HEK293 (cell line): ENCODE measurements around the gene SLC22A31.

Experiments used
- CTCF ChIP-seq: fragments of 450-650 bp; formaldehyde crosslinking; IDR thresholded peaks from 2 replicates; pipeline ENCODE4 v1.5.1; 2016; ENCODE audit warnings: missing biosample characterization, missing genetic modification characterization
- ELK4 ChIP-seq: IDR thresholded peaks from 2 replicates; pipeline ENCODE4 v1.6.1; 2011; ENCODE audit warnings: mild to moderate bottlenecking, low read depth, low read length, borderline replicate concordance
- PRDM4 ChIP-seq: fragments of 450-650 bp; formaldehyde crosslinking; IDR thresholded peaks from 2 replicates; pipeline ENCODE4 v1.5.1; 2017; ENCODE audit warnings: missing biosample characterization, missing genetic modification characterization
- PRDM6 ChIP-seq: fragments of 450-650 bp; formaldehyde crosslinking; IDR thresholded peaks from 2 replicates; pipeline ENCODE4 v1.5.1; 2017; ENCODE audit warnings: missing biosample characterization, missing genetic modification characterization
- ZBTB21 ChIP-seq: fragments of 450-650 bp; formaldehyde crosslinking; IDR thresholded peaks from 2 replicates; pipeline ENCODE4 v1.5.1; 2017; ENCODE audit warnings: missing biosample characterization, missing genetic modification characterization
- ZNF133 ChIP-seq: fragments of 450-650 bp; formaldehyde crosslinking; IDR thresholded peaks from 2 replicates; pipeline ENCODE4 v1.5.1; 2016; ENCODE audit warnings: missing biosample characterization, missing genetic modification characterization
- ZNF274 ChIP-seq, 2 experiments: fragments of 200-500 bp in 1 of 2; fragments of 450-650 bp in 1 of 2; sonication (Bioruptor generic) in 1 of 2; formaldehyde crosslinking in 1 of 2; IDR thresholded peaks; 2 replicates each; pipeline versions ENCODE4 v1.5.1 to v1.6.1; 2014 to 2016; ENCODE audit warnings: borderline replicate concordance in 1 of 2, inconsistent platforms in 1 of 2, low read length in 1 of 2, missing biosample characterization in 1 of 2, missing genetic modification characterization in 1 of 2
- ZNF416 ChIP-seq: fragments of 450-650 bp; formaldehyde crosslinking; IDR thresholded peaks from 2 replicates; pipeline ENCODE4 v1.5.1; 2016; ENCODE audit warnings: missing biosample characterization, missing genetic modification characterization
- ZNF473 ChIP-seq: fragments of 450-650 bp; formaldehyde crosslinking; IDR thresholded peaks from 2 replicates; pipeline ENCODE4 v1.5.1; 2017; ENCODE audit warnings: missing biosample characterization, missing genetic modification characterization
- ZNF521 ChIP-seq: fragments of 450-650 bp; formaldehyde crosslinking; IDR thresholded peaks from 2 replicates; pipeline ENCODE4 v1.5.1; 2017; ENCODE audit warnings: missing biosample characterization, mild to moderate bottlenecking, missing genetic modification characterization
- ZNF76 ChIP-seq: fragments of 450-650 bp; formaldehyde crosslinking; IDR thresholded peaks from 2 replicates; pipeline ENCODE4; 2016; ENCODE audit warnings: low read depth, missing biosample characterization, missing genetic modification characterization, borderline replicate concordance
- TF ChIP-seq, protein P1 (sequence below): fragments of 450-650 bp; formaldehyde crosslinking; IDR thresholded peaks from 2 replicates; pipeline ENCODE4 v1.5.1; 2016; ENCODE audit warnings: missing biosample characterization, missing genetic modification characterization

DNA sequence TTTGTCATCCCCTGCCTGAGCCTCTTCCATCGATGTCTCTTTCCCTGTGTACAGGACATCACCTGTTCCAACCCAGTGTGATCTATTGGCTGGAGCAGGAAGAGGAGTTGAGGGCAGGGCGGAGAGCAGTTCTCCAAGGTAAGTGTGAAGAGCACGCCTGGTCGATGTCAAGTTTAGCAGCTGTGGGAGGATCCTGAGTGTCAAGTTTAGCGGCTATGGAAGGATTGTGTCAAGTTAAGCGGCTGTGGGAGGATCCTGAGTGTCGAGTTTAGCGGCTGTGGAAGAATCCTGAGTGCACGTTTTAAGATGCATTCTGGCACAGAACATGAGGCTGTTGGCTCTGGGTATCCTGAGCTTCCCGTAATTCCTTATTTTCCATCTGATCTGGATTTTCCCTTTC, 24.3 kb upstream of the SLC22A31 start:
- TF ChIP-seq CTCF (tag by site-specific recombination) = no peak
- no peak for TF ChIP-seq ZNF416 (tag by site-specific recombination)
- TF ChIP-seq PRDM4 (tag by site-specific recombination) = no peak
- no peak for TF ChIP-seq ZBTB21 (tag by site-specific recombination)
- TF ChIP-seq, protein P1, sequence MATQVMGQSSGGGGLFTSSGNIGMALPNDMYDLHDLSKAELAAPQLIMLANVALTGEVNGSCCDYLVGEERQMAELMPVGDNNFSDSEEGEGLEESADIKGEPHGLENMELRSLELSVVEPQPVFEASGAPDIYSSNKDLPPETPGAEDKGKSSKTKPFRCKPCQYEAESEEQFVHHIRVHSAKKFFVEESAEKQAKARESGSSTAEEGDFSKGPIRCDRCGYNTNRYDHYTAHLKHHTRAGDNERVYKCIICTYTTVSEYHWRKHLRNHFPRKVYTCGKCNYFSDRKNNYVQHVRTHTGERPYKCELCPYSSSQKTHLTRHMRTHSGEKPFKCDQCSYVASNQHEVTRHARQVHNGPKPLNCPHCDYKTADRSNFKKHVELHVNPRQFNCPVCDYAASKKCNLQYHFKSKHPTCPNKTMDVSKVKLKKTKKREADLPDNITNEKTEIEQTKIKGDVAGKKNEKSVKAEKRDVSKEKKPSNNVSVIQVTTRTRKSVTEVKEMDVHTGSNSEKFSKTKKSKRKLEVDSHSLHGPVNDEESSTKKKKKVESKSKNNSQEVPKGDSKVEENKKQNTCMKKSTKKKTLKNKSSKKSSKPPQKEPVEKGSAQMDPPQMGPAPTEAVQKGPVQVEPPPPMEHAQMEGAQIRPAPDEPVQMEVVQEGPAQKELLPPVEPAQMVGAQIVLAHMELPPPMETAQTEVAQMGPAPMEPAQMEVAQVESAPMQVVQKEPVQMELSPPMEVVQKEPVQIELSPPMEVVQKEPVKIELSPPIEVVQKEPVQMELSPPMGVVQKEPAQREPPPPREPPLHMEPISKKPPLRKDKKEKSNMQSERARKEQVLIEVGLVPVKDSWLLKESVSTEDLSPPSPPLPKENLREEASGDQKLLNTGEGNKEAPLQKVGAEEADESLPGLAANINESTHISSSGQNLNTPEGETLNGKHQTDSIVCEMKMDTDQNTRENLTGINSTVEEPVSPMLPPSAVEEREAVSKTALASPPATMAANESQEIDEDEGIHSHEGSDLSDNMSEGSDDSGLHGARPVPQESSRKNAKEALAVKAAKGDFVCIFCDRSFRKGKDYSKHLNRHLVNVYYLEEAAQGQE = no peak
- no peak for TF ChIP-seq ZNF473 (tag by site-specific recombination)
- TF ChIP-seq PRDM6 (tag by site-specific recombination) = no peak
- no peak for TF ChIP-seq ZNF521
- TF ChIP-seq ZNF274 (IDR thresholded peaks at IDR 0.05; ENCODE audit: low read length) = no peak
- TF ChIP-seq ZNF274 (tag by site-specific recombination; IDR thresholded peaks at IDR 0.05; ENCODE audit: borderline replicate concordance) = no peak
- TF ChIP-seq ELK4 = no peak
- no peak for TF ChIP-seq ZNF133 (tag by site-specific recombination)
- no peak for TF ChIP-seq ZNF76 (tag by site-specific recombination)
